HK-2 (cell line): ENCODE results near the gene CMTM4.
A peak's percentile ranks its signal among the peaks of the same experiment; 100 is the strongest.
"Not testable (repeated sequence)": the region's sequence is repeated elsewhere in the genome, so short reads cannot be mapped to it uniquely, and the experiment has no call there.

Experiments used
- DNase-seq: peaks from one replicate; pipeline ENCODE4 v3.0.0-alpha.2; 2018; ENCODE audit not compliant: unreplicated experiment

The CMTM4 gene

DNA sequence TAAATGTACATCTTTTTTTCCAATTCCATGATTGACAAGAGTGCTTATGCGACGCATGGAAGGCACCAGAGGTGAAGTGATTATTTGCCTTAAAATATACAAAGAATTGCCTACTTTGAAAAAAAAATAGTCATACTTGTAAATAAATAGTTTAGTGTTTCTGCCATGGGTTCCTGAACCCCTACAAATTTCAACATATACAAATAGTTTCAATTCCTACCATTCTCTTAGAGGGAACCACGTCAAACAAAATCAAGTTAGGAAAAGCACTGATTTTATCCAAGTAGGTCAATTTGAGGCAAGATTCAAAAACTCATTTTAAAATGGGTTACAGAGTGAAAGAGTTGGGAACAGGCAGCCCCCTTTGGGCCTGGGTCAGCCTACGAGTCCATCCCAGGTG is 80.4 kb downstream of the CMTM4 start:
- DNase-seq = no peak

DNA sequence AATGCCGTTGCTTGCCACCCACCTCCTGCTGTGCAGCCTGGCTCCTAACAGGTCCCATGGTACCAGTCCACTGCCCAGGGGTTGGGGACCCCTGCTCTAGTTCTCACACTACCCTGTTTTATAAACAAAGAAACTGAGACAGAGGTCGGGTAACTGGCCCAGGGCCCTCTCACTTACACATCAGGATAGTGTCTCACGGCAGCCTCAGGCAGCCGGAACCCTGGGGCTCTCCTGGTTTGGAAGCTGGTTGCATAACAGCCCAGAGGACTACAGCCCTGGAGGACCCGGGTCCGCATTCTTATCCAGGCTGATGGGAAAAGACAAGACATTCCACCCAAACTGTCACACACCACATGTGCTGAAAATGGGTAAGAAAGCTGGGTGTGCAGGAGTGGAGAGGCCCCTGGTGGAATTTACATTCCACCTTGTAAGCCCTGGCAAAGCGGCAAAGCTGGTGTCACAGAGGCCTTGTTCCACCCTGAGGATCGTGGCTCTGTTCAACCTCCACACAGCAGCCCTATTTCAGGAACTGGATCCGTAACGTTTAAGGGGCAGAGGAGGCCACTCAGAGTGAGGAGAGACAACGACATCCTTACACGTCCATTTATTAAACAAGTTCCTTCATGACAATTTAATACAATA is 82.3 kb downstream of the CMTM4 start:
- no peak for DNase-seq

DNA sequence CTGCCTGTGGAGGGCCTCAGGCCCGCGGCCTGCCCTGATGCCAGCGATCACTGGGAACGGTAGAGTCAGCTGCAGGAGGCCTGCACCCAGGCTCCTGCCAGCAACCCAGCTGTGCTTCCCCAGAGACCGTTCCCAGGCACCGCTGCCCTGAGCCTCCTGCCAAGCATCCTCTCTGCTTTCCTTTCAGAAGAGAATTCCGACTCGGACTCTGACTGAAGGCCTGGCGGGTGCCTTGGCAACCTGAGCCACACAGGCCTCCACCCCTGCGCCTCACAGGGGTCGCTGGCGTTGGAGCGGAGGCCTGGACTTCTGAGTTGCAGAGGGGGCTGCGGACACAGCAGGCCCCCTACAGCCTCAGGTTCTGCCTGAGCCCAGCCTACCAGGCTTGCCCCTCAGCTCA is 84.1 kb downstream of the CMTM4 start:
- no peak for DNase-seq

DNA sequence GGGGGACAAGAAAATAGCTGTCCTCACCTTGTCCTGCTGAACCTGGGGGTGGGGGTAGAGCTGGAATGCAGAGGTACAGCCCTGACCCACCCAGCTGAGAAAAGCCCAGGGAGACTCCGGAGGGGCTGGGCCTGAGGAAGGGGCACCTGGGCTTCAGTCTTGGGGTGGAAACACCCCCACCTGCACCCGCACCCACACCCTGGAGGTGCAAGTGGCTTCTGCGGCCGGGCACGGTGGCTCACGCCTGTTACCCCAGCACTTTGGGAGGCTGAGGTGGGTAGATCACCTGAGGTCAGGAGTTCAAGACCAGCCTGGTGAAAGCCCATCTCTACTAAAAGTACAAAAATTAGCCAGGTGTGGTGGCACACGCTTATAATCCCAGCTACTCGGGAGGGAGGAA is 84.6 kb downstream of the CMTM4 start:
- DNase-seq = not testable (repeated sequence)

DNA sequence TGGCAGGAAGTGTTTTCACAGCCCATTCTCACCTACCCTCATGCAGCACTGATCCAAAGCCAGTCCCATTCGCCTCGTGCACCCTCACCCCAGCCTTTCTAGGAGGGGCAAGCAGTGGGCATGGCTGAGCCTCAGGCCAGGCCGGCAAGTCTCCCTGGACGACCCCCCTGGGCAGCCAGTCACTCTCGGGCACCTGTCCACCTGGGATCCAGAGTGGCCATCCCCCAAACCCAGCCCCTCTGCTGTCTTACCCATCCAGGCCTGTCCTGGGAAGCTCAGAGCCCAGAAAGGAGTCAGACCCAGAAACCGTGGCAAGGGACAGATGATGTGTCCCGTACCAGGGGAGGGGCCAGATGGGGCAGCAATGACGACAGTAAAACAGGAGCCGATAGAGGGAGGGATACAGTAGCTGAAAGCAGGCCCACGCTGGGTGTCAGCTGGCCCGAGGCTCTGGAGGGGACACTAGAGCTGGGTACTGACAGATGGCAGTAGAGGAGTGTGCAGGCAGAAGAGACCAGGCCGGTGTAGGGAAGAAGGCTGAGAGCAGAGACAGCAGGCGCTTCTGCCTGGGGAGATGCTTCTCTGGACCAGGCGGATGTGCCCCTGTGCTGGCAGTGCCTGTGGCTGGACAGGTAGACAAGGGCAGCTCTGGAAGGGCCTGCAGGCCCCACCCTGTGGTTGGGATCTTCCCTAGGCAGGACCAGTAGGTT is 86.3 kb downstream of the CMTM4 start:
- no peak for DNase-seq

DNA sequence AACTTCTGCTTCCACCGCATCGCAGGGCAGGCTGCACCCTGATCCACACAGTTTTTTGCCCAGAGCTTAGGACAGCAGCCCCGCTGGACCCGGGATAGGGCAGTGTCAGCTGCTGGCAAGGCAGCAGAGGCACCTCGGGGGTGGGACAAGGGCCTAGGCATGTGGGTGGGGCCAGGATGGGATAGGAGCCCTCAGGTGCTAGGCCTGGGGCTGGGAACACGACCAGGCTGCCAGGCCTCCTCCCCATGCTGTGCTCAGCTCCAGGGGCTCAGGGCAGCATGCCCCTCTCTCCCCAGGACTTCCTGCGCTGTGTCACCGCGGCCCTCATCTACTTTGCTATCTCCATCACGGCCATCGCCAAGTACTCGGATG is 87.4 kb downstream of the CMTM4 start:
- DNase-seq = no peak

DNA sequence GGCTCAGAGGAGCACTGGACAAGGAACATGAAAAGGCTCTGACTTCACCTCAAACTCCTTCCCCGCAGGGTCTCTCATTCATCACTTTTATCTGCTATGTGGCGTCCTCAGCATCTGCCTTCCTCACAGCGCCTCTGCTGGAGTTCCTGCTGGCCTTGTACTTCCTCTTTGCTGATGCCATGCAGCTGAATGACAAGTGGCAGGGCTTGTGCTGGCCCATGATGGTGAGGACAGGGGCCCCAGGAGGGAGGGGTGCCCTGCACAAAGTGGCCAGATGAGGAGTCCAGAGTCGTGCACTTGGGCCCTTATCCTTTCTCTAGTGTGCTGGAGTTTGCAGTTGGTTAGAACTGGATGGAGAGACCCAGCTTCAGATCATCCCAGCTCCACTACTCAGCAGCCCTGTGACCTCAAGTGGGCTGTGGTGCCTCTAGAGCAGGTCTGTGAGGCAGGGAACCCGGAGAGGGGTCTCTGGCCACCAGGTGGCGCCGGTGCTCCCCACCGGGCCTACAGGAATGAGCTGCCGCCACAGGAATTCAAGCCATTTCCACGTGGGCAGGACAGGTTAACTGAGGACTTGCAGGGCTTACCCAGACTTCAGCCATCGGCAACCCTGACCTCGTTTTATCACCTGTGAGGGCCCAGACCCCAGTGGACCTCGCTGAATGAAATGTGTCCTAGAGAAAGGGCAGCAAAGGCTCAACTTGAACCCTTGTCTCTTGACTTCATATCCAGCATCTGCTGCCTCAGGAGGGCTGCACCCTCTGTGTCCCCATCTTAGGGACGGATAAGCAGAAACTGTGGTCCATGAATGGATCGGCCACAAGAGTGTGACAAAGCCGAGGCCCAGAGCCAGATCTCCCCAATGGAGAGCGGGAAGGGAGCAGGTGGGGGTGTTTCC is 88.1 kb downstream of the CMTM4 start:
- DNase-seq = peak; percentile 97

DNA sequence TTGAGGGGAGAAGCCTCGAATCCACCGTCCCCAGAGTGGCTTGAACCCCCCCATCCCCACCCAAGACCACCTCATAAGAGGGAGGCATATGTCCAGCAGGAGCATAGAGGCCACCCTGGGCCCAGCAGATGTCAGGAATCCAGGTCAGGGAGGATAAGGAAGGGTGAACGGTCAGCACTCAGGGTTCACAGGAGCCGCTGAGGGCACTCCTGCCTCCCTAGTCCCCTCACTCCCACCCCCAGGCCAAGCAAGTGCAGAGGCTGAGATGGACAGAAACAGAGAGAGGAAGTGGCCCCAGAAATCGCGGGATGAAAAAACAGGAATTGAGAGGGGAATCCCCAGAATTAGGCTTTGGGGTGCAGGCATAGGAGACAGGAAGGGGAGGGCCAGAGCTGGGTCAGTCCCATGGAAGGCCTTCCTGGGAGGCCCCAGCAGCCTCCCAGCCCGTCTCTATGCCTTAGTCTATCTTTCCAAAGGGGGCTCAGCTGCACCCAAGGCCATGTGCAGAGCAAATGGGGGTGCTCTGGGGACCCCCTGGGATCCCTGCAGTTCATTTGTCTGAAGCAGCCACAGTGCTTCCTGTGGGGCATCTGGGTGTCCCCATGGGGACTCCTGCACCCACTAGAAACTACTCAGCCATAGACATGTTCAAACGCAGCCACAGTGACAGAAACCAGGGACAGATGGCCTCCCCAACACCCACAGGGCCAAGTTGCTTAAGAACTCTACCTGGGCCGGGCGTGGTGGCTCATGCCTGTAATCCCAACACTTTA is 90.4 kb downstream of the CMTM4 start:
- no peak for DNase-seq

DNA sequence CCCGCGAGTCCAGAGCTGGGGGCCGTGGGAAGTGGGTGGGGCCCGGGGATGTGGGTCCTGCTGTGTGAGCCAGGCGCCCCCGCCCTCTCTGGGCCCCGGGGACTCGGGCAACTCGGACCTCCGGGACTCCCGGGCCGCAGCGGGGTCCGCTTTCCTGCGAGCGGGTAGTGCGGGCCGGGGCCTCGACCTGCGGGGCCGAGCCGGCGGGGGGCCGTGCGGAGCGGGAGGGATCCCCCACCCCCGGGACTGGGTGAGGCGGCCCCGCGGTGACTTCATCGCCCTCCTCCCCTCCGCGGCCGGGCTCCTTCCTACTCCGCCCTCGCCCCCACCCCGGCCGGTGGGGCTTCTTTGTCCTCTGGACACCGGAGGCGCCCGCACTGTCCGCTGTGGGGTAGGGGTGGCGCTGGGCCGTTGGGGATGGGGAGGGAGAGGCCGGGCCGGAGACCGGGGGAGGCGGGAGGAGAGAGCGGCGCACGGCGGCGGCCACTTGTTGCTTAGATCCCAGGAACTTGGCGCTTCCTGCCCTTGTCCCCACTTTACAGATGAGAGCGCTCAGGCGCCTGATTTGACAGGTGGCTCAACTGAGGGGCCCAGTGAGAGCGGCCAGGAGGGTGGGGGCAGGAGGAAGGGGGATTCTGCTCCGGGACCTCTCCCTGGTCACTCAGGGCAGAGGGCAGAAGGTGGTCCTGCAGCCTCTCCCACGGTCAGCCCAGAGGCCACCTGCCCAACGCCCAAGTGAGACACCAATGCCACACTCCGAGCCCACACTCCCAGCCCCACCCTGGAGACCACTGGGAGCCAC is 91.2 kb downstream of the CMTM4 start:
- DNase-seq = peak; percentile 76

DNA sequence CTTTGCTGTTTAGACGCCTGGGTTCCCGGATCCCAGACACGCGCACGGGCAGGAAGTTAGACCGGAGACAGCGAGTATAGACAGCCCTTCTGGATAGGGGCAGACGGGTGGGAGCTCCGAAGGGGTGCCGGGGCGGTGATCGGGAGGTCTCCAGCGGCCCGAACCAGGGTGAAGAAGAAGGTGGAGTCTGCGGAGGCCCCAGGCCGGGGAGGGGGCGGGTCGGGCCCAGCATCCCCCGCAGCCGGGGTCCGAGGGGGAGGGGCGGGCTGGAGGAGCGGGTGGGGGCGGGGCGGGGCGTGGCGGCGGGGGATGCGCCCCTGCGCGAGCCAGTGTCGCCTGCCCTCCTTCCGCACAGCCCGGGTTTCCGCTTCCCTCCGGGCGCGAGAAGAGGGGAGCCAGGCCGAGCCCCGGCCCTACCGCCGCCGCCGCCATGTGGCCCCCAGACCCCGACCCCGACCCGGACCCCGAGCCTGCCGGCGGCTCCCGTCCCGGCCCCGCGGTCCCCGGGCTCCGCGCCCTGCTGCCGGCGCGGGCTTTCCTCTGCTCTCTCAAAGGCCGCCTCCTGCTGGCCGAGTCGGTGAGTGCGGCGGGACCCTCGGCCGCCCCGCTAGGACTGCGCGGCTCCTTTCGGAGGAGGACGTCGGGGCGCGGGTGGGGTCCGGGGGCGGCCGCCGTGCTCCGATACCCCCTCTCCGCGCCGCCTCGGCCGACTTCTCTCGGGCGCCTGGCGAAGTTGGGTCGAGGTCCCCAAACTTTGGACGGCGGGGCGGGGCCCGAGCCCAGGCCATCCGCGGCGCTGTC is 92.0 kb downstream of the CMTM4 start, which contains the start of gene CMTM3:
CMTM3 (plus strand) TSS at position 329 of the 801 bp plus-strand sequence; CDS start at position 431, 102 bp downstream.
- peak; percentile 76 for DNase-seq

DNA sequence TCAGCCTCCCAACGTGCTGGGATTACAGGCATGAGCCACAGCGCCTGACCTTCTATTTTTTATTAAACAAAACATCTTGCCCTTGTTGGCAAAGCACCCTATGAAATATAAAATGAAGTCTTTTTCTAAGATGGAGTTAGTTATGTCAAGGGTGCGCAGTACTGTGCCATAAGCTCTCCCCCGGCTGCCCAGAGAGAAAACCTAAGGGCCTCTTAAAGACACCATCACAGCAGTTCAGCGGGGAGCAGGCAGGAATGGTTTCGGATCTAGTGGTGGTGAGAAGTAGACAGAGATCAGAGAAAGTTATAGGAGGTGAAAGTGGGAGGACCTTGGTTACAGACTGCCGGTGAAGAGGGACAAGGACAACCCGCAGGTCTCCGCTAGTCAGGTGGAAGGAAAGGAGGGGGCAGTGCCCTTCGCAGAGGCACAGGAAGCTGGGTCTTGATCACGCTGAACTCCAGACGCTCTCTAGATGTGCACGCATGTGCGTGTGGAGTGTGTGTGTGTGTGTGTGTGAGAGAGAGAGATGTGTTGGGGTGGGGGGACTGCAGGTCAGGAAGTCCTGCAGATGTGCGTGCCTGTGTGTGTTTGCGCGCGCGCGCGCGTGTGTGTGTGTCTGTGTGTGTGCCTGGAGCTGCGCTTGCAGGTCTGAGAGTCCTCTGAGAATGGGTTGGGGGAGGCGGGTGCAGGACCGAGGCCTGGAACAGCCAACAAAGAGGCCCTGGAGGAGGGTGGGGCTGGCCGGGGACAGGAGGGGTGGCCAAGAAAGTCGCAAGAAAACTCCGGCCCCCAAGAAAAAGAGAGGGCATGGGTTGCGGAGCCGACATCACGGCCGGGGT is 92.8 kb downstream of the CMTM4 start:
- no peak for DNase-seq

DNA sequence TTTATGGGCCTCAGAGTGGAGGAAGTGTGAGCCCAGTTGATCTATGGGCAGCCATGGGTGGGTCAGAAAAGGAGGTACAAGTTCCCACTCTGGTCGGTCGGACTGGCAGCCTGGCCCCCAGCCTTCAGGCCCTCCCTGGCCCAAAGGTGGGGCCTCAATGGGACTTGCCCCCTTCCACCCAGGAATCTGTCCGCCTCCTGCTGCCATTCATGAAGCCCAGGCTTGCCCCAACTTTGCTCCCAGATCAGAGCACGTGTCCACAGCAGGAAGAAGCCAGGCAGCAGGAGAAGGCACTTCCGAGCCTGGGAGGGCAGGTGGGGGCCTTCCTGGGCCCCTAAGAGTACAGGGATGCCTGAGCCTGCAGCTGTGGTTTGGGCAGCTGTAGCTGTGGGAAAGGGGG is 95.1 kb downstream of the CMTM4 start:
- DNase-seq = no peak

DNA sequence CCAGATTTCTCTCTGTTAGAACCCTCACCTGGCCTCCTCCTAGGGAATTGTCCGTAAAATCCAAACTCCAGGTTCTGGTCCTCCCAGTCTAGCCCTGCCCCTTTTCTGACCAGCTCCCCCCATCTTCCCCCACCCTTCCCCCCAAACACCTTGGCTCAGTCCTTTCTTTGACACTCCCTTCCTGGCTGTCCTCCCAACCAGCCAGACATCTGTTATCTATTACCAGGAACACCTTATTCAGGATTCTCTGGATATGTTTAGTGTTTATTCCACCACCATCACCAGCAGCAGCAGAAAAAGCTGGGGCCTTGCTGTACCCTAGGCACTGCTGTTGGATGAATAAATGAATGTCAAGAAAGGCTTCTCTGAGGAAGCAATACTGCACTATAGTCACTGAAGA is 96.1 kb downstream of the CMTM4 start:
- no peak for DNase-seq

DNA sequence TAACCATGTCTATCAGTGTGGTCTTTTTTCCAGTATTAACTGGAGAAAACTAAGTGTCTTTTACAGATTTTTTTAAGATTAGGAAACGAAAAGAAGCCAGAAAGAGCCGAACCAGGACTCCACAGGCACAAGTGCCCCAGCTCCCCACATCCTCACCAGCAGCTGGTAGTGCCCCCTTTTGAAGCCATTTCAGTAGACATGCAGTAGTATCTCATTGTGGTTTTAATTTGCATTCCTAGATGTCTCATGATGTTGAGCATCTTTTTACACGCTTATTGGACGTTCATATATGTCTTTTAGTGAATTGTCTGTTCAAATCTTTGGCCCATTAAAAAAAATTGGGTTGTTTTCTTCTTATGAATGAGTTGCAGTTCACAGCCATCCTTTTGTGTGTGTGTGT is 96.8 kb downstream of the CMTM4 start:
- no peak for DNase-seq

DNA sequence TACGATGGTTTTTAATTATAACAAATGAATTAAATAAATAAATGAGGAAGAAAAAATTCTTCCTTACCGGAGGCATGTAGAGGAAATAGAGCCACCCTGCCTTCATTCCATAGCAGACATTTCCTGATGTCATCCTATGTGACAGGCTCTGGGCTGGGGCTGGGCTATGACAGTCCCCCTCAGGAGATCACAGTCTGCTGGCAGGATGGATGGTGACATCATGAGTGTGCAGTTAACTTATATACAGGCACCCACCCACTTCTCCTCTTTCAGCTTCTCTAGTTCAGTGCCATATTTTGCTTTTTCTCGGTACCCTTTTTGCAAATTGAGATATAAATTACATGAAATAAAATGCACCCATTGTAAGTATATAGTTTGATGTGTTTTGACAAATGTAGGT is 98.4 kb downstream of the CMTM4 start:
- no peak for DNase-seq

DNA sequence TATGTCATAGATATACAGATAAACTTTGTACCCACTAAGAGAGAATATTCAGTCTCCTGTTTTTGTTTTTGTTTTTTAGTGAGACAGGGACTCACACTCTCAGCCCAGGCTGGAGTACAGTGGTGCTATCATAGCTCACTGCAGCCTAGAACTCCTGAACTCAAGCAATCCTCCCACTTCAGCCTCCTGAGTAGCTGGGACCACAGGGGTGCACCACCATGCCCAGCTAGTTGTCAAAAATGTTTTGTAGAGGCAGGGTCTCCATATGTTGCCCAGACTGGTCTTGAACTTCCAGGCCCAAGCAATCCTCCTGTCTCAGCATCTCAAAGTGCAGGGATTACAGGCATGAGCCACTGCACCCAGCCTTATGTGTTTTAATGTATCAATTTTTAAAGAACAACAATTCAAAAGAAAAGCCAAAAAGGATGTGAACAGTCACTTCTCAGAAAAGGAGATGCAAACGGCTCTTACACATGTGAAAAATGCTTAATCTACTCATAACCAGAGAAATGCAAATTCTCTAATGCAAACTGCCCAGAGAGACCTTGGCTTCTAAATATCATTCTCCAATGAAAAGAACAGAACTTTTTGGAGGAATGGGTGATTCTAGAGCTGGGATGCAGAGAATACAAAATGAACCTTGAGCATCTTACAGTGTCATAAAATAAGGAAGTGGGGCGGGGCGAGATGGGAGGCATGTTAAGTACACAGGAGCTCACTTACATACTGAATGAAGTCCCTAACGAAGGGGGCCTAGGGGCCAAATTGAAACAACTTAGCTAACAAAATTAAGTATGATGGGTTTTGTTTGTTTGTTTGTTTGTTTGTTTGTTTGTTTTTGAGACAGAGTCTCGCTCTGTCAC is 99.3 kb downstream of the CMTM4 start:
- DNase-seq = no peak

DNA sequence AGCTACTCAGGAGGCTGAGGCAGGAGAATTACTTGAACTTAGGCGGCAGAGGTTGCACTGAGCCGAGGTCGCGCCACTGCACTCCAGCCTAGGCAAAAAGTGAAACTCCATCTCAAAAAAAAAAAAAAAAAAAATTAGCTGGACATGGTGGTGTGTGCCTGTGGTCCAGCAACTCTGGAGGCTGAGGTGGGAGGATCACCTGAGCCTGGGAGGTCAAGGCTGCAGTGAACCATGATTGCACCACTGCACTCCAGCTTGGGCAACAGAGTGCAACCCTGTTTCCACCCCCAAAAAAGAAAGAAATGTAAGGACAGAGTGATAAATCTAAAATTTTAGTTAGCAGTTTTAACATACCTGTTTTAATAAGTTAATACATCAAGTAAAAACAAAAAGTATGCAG is 100.0 kb downstream of the CMTM4 start:
- not testable (repeated sequence) for DNase-seq

DNA sequence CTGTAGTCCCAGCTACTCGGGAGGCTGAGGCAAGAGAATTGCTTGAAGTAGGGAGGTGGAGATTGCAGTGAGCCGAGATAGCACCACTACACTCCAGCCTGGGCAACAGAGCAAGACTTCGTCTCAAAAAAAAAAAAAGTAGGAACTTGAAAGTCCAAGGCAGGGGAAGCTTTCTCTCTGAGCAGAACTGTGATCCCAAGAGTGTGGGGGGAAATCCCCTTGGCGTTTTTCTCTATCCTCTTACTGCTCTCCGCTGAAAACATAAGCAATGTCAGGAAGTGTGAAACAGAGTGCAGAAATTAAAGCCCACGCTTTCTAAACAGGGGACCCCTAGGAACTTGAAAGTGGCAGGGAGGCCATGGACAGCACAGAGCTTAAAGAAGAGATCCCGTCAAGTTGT is 101.8 kb downstream of the CMTM4 start:
- no peak for DNase-seq
